WTC11 (cell line): ENCODE measurements around the gene PNMA8C. TPM values are rescaled to one million over a fixed set of nuclear protein-coding genes. Genes with fewer than 3 reads are reported as not detected.

ENCODE experiments used
- ATAC-seq: fragments of 200-7000 bp; cut with Tn5 transposase; 2 replicates; pipeline ENCODE4 v1.10.0; 2021; ENCODE audit warnings: mild to moderate bottlenecking, moderate library complexity
- CTCF ChIA-PET: fragments of 300-600 bp; sonication (Branson Sonifier 250); formaldehyde crosslinking; loops from one replicate; lab custom pipeline; 2021; ENCODE audit warnings: antibody characterized with exemption; lab: Charles Lee
- POLR2A ChIA-PET: fragments of 350-600 bp; sonication (Branson Sonifier 250); formaldehyde crosslinking; loops from one replicate; lab custom pipeline; 2021; ENCODE audit warnings: antibody characterized with exemption; lab: Charles Lee
- DNase-seq: peaks from one replicate; pipeline ENCODE4 v3.0.0; 2021; ENCODE audit warnings: low spot score
- H3K27ac Mint-ChIP-seq: 2 replicates; pipeline ENCODE4 v1.8.0; 2021; ENCODE audit warnings: mixed read lengths
- H3K27me3 Mint-ChIP-seq: 2 replicates; pipeline ENCODE4 v1.8.0; 2021; ENCODE audit warnings: low read depth, mild to moderate bottlenecking, moderate library complexity, mixed read lengths
- H3K36me3 Mint-ChIP-seq: 2 replicates; pipeline ENCODE4 v1.8.0; 2021; ENCODE audit warnings: mixed read lengths
- H3K4me1 Mint-ChIP-seq: 2 replicates; pipeline ENCODE4 v1.8.0; 2022; ENCODE audit warnings: mixed read lengths
- H3K4me3 Mint-ChIP-seq: 2 replicates; pipeline ENCODE4 v1.8.0; 2021; ENCODE audit warnings: mild to moderate bottlenecking, moderate library complexity, mixed read lengths
- H3K9me3 Mint-ChIP-seq: 2 replicates; pipeline ENCODE4 v1.8.0; 2021; ENCODE audit warnings: mixed read lengths
- CREB1 ChIP-seq: sonication (generic); formaldehyde crosslinking; IDR thresholded peaks from 2 replicates; pipeline ENCODE4 v1.8.0; 2023; ENCODE audit warnings: mild to moderate bottlenecking, missing genetic modification reagents
- E2F4 ChIP-seq: sonication (generic); formaldehyde crosslinking; IDR thresholded peaks from 2 replicates; pipeline ENCODE4 v1.8.1; 2022; ENCODE audit warnings: low read depth, mild to moderate bottlenecking, moderate library complexity, missing genetic modification reagents, borderline replicate concordance
- E2F5 ChIP-seq: sonication (generic); formaldehyde crosslinking; IDR thresholded peaks from 2 replicates; pipeline ENCODE4 v1.8.1; 2022; ENCODE audit warnings: mild to moderate bottlenecking, moderate library complexity, missing genetic modification reagents
- ELF4 ChIP-seq: sonication (generic); formaldehyde crosslinking; IDR thresholded peaks from 2 replicates; pipeline ENCODE4 v1.8.1; 2022; ENCODE audit warnings: low read depth, mild to moderate bottlenecking, moderate library complexity, missing genetic modification reagents
- FOXP4 ChIP-seq: sonication (generic); formaldehyde crosslinking; IDR thresholded peaks from 2 replicates; pipeline ENCODE4 v1.8.0; 2022; ENCODE audit warnings: mild to moderate bottlenecking, missing genetic modification reagents
- HMGXB4 ChIP-seq: sonication (generic); formaldehyde crosslinking; IDR thresholded peaks from 2 replicates; pipeline ENCODE4 v1.8.1; 2023; ENCODE audit warnings: mild to moderate bottlenecking, moderate library complexity, missing genetic modification reagents
- KAT7 ChIP-seq: sonication (generic); formaldehyde crosslinking; IDR thresholded peaks from 2 replicates; pipeline ENCODE4 v1.8.1; 2023; ENCODE audit warnings: missing genetic modification reagents, mild to moderate bottlenecking, borderline replicate concordance
- NR3C1 ChIP-seq: sonication (generic); formaldehyde crosslinking; conservative IDR thresholded peaks from 2 replicates; pipeline ENCODE4 v1.8.1; 2023; ENCODE audit warnings: low read depth, mild to moderate bottlenecking, missing genetic modification reagents
- PRRX2 ChIP-seq: fragments of 250-450 bp; sonication (Bioruptor Pico); IDR thresholded peaks from 2 replicates; pipeline ENCODE4 v1.8.0; 2021; ENCODE audit warnings: mild to moderate bottlenecking
- RELA ChIP-seq: sonication (generic); formaldehyde crosslinking; IDR thresholded peaks from 2 replicates; pipeline ENCODE4 v1.8.1; 2022; ENCODE audit warnings: missing genetic modification reagents, mild to moderate bottlenecking, borderline replicate concordance
- SOX15 ChIP-seq: fragments of 250-450 bp; sonication (Bioruptor Pico); IDR thresholded peaks from 2 replicates; pipeline ENCODE4 v1.9.0; 2021; ENCODE audit warnings: mild to moderate bottlenecking
- ZBTB43 ChIP-seq: sonication (generic); formaldehyde crosslinking; IDR thresholded peaks from 2 replicates; pipeline ENCODE4 v1.8.1; 2023; ENCODE audit warnings: mild to moderate bottlenecking, missing genetic modification reagents
- ZNF532 ChIP-seq: fragments of 250-450 bp; sonication (Bioruptor Pico); IDR thresholded peaks from 2 replicates; pipeline ENCODE4 v1.9.0; 2021; ENCODE audit warnings: mild to moderate bottlenecking, borderline replicate concordance
- total RNA-seq: library from RNA; stranded (reverse); gene quantifications from 3 replicates; pipeline ENCODE4 v1.2.3, GENCODE V29; 2021

PNMA8C gene
- total RNA-seq, 1 experiment from 2014 or later, result 1.2 TPM

- Mint-ChIP-seq H3K36me3 (peaks cover 39% of the 10 kb centered on the region), H3K4me1 (peaks cover 5% of the 10 kb centered on the region), H3K9me3 (no peaks in the 10 kb centered on the region), H3K27me3 (no peaks in the 10 kb centered on the region), H3K27ac (peak overlapping the region; percentile 78; the same call in 1 of the 2 replicates), H3K4me3 (no peak overlapping the region)
- no peak for DNase-seq
- CTCF ChIA-PET, result interaction anchor here (0.6 to 2.4 kb wide), 8 partner anchors 10 to 137 kb away, joined by 3 to 12 read pairs (median 4); no protein-coding TSS in a partner anchor
- ATAC-seq, result no peak
- POLR2A ChIA-PET, result no interaction called here
- no peak for TF ChIP-seq RELA
- no peak for TF ChIP-seq HMGXB4 (CRISPR knock-in tag)
- no peak for TF ChIP-seq FOXP4
- TF ChIP-seq ELF4 (CRISPR knock-in tag), result no peak
- no peak for TF ChIP-seq CREB1 (CRISPR knock-in tag)
- no peak for TF ChIP-seq ZBTB43 (CRISPR knock-in tag)
- TF ChIP-seq ZNF532 (CRISPR knock-in tag), result no peak
- TF ChIP-seq SOX15 (CRISPR knock-in tag), result no peak
- no peak for TF ChIP-seq E2F4 (CRISPR knock-in tag)
- no peak for TF ChIP-seq PRRX2 (CRISPR knock-in tag)
- no peak for TF ChIP-seq NR3C1 (CRISPR knock-in tag)
- no peak for TF ChIP-seq E2F5 (CRISPR knock-in tag)
- TF ChIP-seq KAT7 (CRISPR knock-in tag), result no peak
Observed at GRCh38 chr19:46392252-46392801, 36.4 kb downstream of the PNMA8C start.
